Activated naive CD8-positive, alpha-beta T cell treated with anti-CD3 and anti-CD28 coated beads for 36 hours (primary cell): Measurements from ENCODE around the gene SEMA6C. TPM values are rescaled to one million over a fixed set of nuclear protein-coding genes. Genes with fewer than 3 reads are reported as not detected.
"Not testable (repeated sequence)": the region's sequence is repeated elsewhere in the genome, so short reads cannot be mapped to it uniquely, and the experiment has no call there.

Experiments used
- DNase-seq: peaks from one replicate; pipeline ENCODE4 v3.0.0; 2021
- H3K27ac Mint-ChIP-seq: one replicate; pipeline ENCODE4 v1.8.0; 2022; ENCODE audit warnings: mild to moderate bottlenecking, moderate library complexity, mixed read lengths
- H3K27me3 Mint-ChIP-seq: one replicate; pipeline ENCODE4 v1.8.0; 2022; ENCODE audit warnings: mild to moderate bottlenecking, mixed read lengths
- H3K36me3 Mint-ChIP-seq: one replicate; pipeline ENCODE4 v1.8.0; 2021; ENCODE audit warnings: mild to moderate bottlenecking, mixed read lengths
- H3K4me1 Mint-ChIP-seq: one replicate; pipeline ENCODE4 v1.8.0; 2021; ENCODE audit warnings: mixed read lengths
- H3K4me3 Mint-ChIP-seq: one replicate; pipeline ENCODE4 v1.8.0; 2022; ENCODE audit warnings: mild to moderate bottlenecking, moderate library complexity, mixed read lengths
- H3K9me3 Mint-ChIP-seq: one replicate; pipeline ENCODE4 v1.8.0; 2022; ENCODE audit warnings: mixed read lengths
- total RNA-seq, 2 experiments: library from RNA; stranded (reverse); gene quantifications; one replicate each; pipeline ENCODE4 v1.2.3, GENCODE V29; 2021

SEMA6C gene
- total RNA-seq, 2 experiments from 2014 or later, result 1.4 to 4.1 TPM

- H3K27me3 Mint-ChIP-seq, result no peaks in the 10 kb centered on the region
- no peaks in the 10 kb centered on the region for H3K9me3 Mint-ChIP-seq
- H3K27ac Mint-ChIP-seq, result no peak overlapping the region
- H3K4me1 Mint-ChIP-seq, result peaks cover 5% of the 10 kb centered on the region
- no peak overlapping the region for H3K4me3 Mint-ChIP-seq
- no peak for DNase-seq
- H3K36me3 Mint-ChIP-seq, result peaks cover 2% of the 10 kb centered on the region
Observed at GRCh38 chr1:151108331-151108730, 38.1 kb downstream of the SEMA6C start.

- Mint-ChIP-seq H3K4me3 (no peak overlapping the region), H3K36me3 (peaks cover 2% of the 10 kb centered on the region), H3K4me1 (peaks cover 5% of the 10 kb centered on the region), H3K27ac (peak overlapping the region; percentile 13), H3K27me3 (no peaks in the 10 kb centered on the region), H3K9me3 (no peaks in the 10 kb centered on the region)
- no peak for DNase-seq
Observed at GRCh38 chr1:151106894-151107293, 39.5 kb downstream of the SEMA6C start.

GRCh38 chr1:151104630-151105029, 41.8 kb downstream of the SEMA6C start:
- Mint-ChIP-seq H3K36me3 (no peaks in the 10 kb centered on the region), H3K4me1 (peaks cover 5% of the 10 kb centered on the region), H3K4me3 (no peak overlapping the region), H3K27ac (no peak overlapping the region), H3K9me3 (no peaks in the 10 kb centered on the region), H3K27me3 (no peaks in the 10 kb centered on the region)
- DNase-seq, result no peak

- Mint-ChIP-seq H3K36me3 (no peaks in the 10 kb centered on the region), H3K27ac (no peak overlapping the region), H3K27me3 (no peaks in the 10 kb centered on the region), H3K4me1 (no peaks in the 10 kb centered on the region), H3K9me3 (no peaks in the 10 kb centered on the region), H3K4me3 (no peak overlapping the region)
- DNase-seq, result no peak
Observed at GRCh38 chr1:151098126-151098525, 48.3 kb downstream of the SEMA6C start.

- H3K36me3 Mint-ChIP-seq, H3K4me3 Mint-ChIP-seq, H3K4me1 Mint-ChIP-seq, H3K9me3 Mint-ChIP-seq, H3K27me3 Mint-ChIP-seq, DNase-seq, H3K27ac Mint-ChIP-seq: not testable (repeated sequence)
Observed at GRCh38 chr1:151097426-151097825, 49.0 kb downstream of the SEMA6C start.

- H3K9me3 Mint-ChIP-seq, result no peaks in the 10 kb centered on the region
Observed at GRCh38 chr1:151085953-151086559, 60.4 kb downstream of the SEMA6C start.

More at GRCh38 chr1:151085953-151086559, 60.4 kb downstream of the SEMA6C start:
- Mint-ChIP-seq H3K36me3 (no peaks in the 10 kb centered on the region), H3K4me1 (no peaks in the 10 kb centered on the region), H3K27me3 (no peaks in the 10 kb centered on the region), H3K4me3 (no peak overlapping the region), H3K27ac (no peak overlapping the region)
- DNase-seq, result no peak

Other genes with a start within 250 kb of the SEMA6C start
- 10 to 100 TPM; 40.4 to 51.1 TPM for gene SETDB1, start 220.3 kb downstream of the SEMA6C start, total RNA-seq
- gene CERS2, start 171.8 kb downstream of the SEMA6C start, total RNA-seq, result 100 to 1,000 TPM; 160 to 166 TPM
- not detected for gene ANXA9, start 164.3 kb downstream of the SEMA6C start, total RNA-seq
- gene MINDY1, start 139.7 kb downstream of the SEMA6C start, total RNA-seq, result 10 to 100 TPM in 1 of 2 experiments, 1 to 10 TPM in 1; 9.4 to 11.6 TPM
- gene PRUNE1, start 138.2 kb downstream of the SEMA6C start, total RNA-seq, result 10 to 100 TPM; 13.0 to 14.4 TPM
- gene BNIPL, start 110.0 kb downstream of the SEMA6C start, total RNA-seq, result under 1 TPM; 0.52 to 0.54 TPM
- 1 to 10 TPM; 1.1 to 1.2 TPM for gene C1orf56, start 98.9 kb downstream of the SEMA6C start, total RNA-seq
- gene CDC42SE1, start 87.0 kb downstream of the SEMA6C start, total RNA-seq, result 100 to 1,000 TPM; 128 TPM
- 1 to 10 TPM; 4.9 to 5.0 TPM for gene MLLT11, start 86.2 kb downstream of the SEMA6C start, total RNA-seq
- gene GABPB2, start 75.9 kb downstream of the SEMA6C start, total RNA-seq, result 10 to 100 TPM; 17.9 to 19.1 TPM
- gene TNFAIP8L2, start 10.0 kb upstream of the SEMA6C start, total RNA-seq, result 10 to 100 TPM; 22.2 to 22.3 TPM
- 1 to 10 TPM; 3.5 TPM for gene LYSMD1, start 19.3 kb upstream of the SEMA6C start, total RNA-seq
- 10 to 100 TPM; 80.9 to 81.9 TPM for gene SCNM1, start 19.5 kb upstream of the SEMA6C start, total RNA-seq
- 1 to 10 TPM; 2.3 to 2.5 TPM for gene TMOD4, start 29.4 kb upstream of the SEMA6C start, total RNA-seq
- gene VPS72, start 43.6 kb upstream of the SEMA6C start, total RNA-seq, result 10 to 100 TPM; 66.4 to 79.1 TPM
- gene PIP5K1A, start 51.9 kb upstream of the SEMA6C start, total RNA-seq, result 10 to 100 TPM; 70.0 to 72.3 TPM
- 100 to 1,000 TPM; 217 to 249 TPM for gene PSMD4, start 108.1 kb upstream of the SEMA6C start, total RNA-seq
- 10 to 100 TPM; 27.0 to 29.9 TPM for gene ZNF687, start 135.7 kb upstream of the SEMA6C start, total RNA-seq
- gene PI4KB, start 180.8 kb upstream of the SEMA6C start, total RNA-seq, result 10 to 100 TPM; 46.4 to 49.4 TPM
- gene RFX5, start 200.6 kb upstream of the SEMA6C start, total RNA-seq, result 10 to 100 TPM; 55.2 to 58.6 TPM
- gene SELENBP1, start 226.1 kb upstream of the SEMA6C start, total RNA-seq, result not detected